Measurements from ENCODE around the gene TRPM1.
A peak's percentile ranks its signal among the peaks of the same experiment; 100 is the strongest.

The TRPM1 gene

GRCh38 chr15:31062911-31063310 is 38.6 kb downstream of the TRPM1 start:
- no peak for DNase-seq
- Mint-ChIP-seq H3K9me3 (peaks cover 0 to 2% of the 10 kb centered on the region in 2 donors), H3K27ac (no peak overlapping the region), H3K4me3 (no peak overlapping the region), H3K27me3 (no peaks in the 10 kb centered on the region), H3K4me1 (peaks cover 14% of the 10 kb centered on the region in 2 donors), H3K36me3 (no peaks in the 10 kb centered on the region)
- no peak for ATAC-seq (replicated peaks)

DNA sequence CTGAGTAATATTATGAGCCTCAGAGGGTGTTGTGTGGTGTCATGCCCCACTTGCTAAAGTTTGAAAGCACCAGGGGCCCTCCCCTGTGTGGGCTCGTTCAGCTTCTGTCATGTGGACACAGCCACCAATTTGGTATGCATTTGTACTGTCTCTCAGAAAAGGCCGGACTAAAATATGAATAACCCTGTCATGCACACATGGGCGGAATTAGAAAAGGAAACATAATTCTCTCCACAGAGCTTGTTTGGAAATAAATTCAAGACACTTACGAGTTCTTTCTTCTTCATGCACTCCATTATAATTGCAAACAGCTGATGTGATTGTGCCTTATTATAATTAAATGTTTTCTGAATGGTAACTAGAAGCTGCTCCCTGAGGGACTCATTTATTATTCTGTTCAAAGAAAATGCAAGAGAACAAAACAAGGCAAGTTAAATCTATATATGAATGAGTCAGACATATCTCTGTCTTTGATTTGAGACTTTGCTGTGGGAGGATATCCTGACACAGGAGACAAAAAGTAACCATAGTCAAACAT is 39.1 kb downstream of the TRPM1 start:
- H3K4me1 Mint-ChIP-seq = peaks cover 14% of the 10 kb centered on the region in 2 donors
- H3K4me3 Mint-ChIP-seq = no peak overlapping the region
- peak; percentile 98 to 99 for ATAC-seq (replicated peaks)
- H3K27ac Mint-ChIP-seq = no peak overlapping the region
- H3K9me3 Mint-ChIP-seq = peaks cover 0 to 3% of the 10 kb centered on the region in 2 donors
- H3K27me3 Mint-ChIP-seq = no peaks in the 10 kb centered on the region
- peaks cover 0 to 1% of the 10 kb centered on the region in 2 donors for H3K36me3 Mint-ChIP-seq
- DNase-seq = peak; percentile 34

DNA sequence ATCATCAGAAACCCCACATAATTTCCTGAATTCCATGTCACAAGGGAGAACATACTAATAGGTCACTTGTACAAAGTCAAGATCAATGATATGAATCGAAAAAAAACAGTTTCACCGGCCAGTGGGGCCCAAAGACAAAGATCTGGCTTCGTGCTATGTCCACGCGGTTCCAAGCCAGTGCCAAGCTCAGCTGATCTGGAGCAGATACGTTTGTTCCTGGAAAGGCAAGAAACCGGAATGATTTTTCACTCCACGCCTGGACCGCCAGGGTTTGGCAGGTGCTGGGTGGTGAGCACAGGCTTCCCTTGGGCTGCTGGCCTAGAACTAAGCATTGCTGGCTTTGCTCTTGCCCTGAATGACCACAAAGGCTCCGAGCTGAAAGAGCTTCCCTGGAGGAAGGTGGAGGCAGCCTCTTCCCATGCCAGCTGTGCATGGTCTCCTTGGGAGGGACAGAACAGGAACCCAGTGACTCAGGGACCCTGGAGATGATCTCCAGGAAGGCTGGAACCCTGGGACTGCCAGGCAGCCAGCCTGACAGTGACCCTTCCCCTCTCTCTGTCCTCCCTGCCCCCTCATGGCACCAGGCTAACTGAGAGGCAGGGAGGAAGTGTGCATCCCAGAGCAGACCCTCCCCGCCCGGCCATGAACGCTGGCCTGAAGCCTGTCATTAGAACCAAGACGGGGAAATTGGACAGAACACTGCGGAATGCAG is 40.9 kb downstream of the TRPM1 start:
- H3K9me3 Mint-ChIP-seq = peaks cover 5 to 8% of the 10 kb centered on the region in 2 donors
- DNase-seq = no peak
- no peak overlapping the region for H3K27ac Mint-ChIP-seq
- H3K36me3 Mint-ChIP-seq = peaks cover 1 to 5% of the 10 kb centered on the region in 2 donors
- H3K4me3 Mint-ChIP-seq = no peak overlapping the region
- no peak for ATAC-seq (replicated peaks)
- H3K27me3 Mint-ChIP-seq = no peaks in the 10 kb centered on the region
- H3K4me1 Mint-ChIP-seq = peaks cover 5 to 13% of the 10 kb centered on the region in 2 donors

DNA sequence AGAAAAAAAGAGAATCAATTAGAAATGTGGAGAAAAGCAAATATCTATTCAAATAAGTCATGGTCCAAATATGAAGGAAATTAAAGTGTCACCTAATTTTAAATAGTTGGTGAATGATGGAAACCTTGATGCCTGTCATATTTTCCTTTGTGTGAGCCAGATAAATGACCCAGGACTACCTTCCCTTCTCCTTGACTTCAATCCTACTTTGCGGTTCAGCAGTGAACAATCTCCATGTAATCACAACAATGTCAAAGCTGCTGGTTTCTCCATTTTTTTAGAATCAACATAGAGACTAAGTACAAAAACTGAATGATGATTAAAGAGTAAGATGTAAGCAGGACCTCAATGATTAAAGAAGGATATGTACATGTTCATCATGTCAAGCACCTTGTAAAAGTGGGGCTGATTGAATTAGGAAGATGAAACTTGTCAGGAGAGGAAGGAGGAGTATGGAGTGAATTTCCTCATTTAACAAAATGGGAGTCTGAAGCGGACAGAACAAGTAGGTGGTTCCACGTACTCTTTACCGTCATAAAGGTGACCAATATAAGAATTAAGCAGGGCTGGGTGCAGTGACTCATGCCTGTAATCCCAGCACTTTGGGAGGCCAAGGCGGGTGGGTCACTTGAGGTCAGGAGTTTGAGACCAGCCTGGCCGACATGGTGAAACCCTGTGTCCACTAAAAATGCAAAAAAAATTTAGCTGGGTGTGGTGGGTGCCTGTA is 43.1 kb downstream of the TRPM1 start:
- H3K9me3 Mint-ChIP-seq = peaks cover 5 to 8% of the 10 kb centered on the region in 2 donors
- no peak overlapping the region for H3K4me3 Mint-ChIP-seq
- no peak overlapping the region for H3K27ac Mint-ChIP-seq
- peaks cover 1 to 5% of the 10 kb centered on the region in 2 donors for H3K36me3 Mint-ChIP-seq
- H3K27me3 Mint-ChIP-seq = no peaks in the 10 kb centered on the region
- DNase-seq (no peak), ATAC-seq (replicated peaks) (no peak)
- peaks cover 13 to 15% of the 10 kb centered on the region in 2 donors for H3K4me1 Mint-ChIP-seq

DNA sequence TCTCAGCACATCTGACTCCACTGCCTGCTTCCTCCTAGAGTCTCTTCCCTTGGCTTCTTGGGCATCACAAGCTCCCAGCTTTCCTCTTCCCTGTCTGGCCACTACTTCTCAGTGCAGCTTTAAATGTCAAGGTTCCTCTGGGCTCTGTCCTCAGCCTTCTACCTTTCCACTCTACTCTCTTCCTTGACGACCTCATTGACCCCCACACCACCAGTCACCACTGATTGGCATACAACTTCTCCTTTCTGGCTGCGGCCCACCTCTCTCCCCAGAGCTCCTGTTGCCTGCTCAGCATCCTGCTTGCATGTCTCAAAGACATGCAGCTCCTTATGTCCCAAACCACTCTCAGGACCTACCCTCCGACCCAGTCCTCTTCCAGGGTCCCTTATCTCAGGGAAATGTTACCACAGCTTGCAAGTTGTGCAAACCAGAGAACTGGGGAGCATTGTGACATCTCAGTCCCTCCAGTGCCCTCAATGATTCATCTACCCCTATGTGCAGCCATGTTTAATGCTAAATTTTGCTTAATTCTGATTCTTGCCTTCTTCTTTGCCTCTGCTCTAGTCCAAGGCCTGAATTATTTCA is 49.9 kb downstream of the TRPM1 start:
- ATAC-seq (replicated peaks) = peak; percentile 22 to 47

DNA sequence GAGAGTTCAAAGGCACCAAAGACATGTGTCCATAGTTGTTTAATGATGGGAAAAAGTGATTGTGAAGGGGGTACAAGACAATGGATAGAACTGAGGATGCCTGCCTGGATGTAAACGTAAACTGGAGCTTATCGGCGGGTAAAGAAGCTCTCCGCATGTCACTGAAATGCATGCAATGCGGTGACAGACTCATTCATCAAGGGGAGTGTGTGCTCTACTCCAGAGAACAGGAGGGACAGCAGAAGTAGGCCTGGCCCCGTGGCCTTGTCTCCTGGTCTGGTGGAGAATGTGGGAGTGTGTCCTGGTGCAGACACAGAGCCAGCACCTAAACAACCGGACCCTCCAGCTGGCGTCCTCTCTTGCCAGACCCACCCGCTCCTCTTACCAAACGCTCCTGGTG is 50.6 kb downstream of the TRPM1 start:
- H3K4me3 Mint-ChIP-seq = no peak overlapping the region
- H3K9me3 Mint-ChIP-seq = no peaks in the 10 kb centered on the region
- peaks cover 36 to 43% of the 10 kb centered on the region in 2 donors for H3K4me1 Mint-ChIP-seq
- DNase-seq = no peak
- peaks cover 0 to 3% of the 10 kb centered on the region in 2 donors for H3K36me3 Mint-ChIP-seq
- no peaks in the 10 kb centered on the region for H3K27me3 Mint-ChIP-seq
- no peak overlapping the region for H3K27ac Mint-ChIP-seq
- ATAC-seq (replicated peaks) = no peak

More for the DNA sequence above, 49.9 kb downstream of the TRPM1 start:
- Mint-ChIP-seq H3K9me3 (no peaks in the 10 kb centered on the region), H3K27ac (peak overlapping the region; percentile 21), H3K4me3 (no peak overlapping the region), H3K36me3 (peaks cover 0 to 3% of the 10 kb centered on the region in 2 donors), H3K4me1 (peaks cover 33 to 43% of the 10 kb centered on the region in 2 donors), H3K27me3 (no peaks in the 10 kb centered on the region)
- no peak for DNase-seq

DNA sequence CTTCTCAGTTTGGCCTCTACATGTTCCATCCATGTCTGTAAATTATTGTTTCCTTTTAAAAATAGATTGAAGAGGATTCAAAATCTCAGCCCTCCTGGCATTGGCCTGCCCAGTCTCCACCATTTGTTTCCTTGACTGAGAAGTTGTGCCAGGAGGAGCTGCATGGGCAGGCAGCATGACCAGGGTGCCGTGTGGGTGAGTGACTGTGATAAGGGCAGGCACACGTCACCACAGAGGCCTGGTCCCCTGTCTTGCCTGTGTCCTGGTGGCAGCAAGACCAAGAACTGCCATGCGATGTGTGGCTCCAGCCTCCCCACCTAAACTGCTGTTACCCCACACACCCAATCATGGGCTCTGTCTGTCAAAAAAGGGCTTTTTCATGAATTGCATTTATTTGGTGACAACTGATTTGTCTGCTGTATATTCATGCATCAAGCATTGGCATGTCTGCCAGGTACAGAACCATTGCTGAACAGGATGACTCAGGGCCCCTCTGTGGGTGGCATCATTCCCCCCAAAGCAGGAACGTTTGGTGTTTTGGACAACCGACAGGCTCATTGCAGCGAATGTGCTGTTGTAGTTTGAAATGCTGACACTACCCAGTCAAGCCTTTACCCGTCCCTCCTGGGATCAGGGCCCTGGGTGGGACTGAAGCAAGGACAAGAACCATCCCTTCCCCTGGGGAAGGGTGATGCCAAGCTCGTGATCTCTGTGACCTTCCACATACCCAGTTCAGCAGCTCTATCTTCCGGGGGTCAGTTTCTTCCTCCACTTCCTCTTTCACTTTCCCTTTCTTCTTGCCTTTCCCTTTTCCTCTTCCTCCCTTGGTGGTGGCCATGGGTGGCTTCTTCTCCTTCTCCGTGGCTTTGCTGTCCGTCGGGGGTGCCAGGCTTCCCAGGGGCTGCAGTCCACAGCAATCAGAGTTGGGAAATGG is 51.6 kb downstream of the TRPM1 start:
- DNase-seq (peak; percentile 30), ATAC-seq (replicated peaks) (peak; percentile 79 to 83)
- H3K9me3 Mint-ChIP-seq = no peaks in the 10 kb centered on the region
- no peaks in the 10 kb centered on the region for H3K27me3 Mint-ChIP-seq
- H3K4me3 Mint-ChIP-seq = peak overlapping the region; percentile 48 to 57
- H3K4me1 Mint-ChIP-seq = peaks cover 36 to 43% of the 10 kb centered on the region in 2 donors
- H3K27ac Mint-ChIP-seq = peak overlapping the region; percentile 87
- peaks cover 0 to 3% of the 10 kb centered on the region in 2 donors for H3K36me3 Mint-ChIP-seq

GRCh38 chr15:31049111-31049510 is 52.4 kb downstream of the TRPM1 start:
- peaks cover 0 to 3% of the 10 kb centered on the region in 2 donors for H3K36me3 Mint-ChIP-seq
- peaks cover 38 to 42% of the 10 kb centered on the region in 2 donors for H3K4me1 Mint-ChIP-seq
- DNase-seq (no peak), ATAC-seq (replicated peaks) (peak; percentile 33 to 62)
- H3K9me3 Mint-ChIP-seq = no peaks in the 10 kb centered on the region
- H3K4me3 Mint-ChIP-seq = peak overlapping the region; percentile 11 to 48
- no peaks in the 10 kb centered on the region for H3K27me3 Mint-ChIP-seq
- peak overlapping the region; percentile 87 for H3K27ac Mint-ChIP-seq

- ATAC-seq (replicated peaks) (no peak), DNase-seq (no peak)
- Mint-ChIP-seq H3K36me3 (peaks cover 0 to 3% of the 10 kb centered on the region in 2 donors), H3K4me1 (peaks cover 34 to 37% of the 10 kb centered on the region in 2 donors), H3K9me3 (no peaks in the 10 kb centered on the region), H3K4me3 (no peak overlapping the region), H3K27ac (peak overlapping the region; percentile 62), H3K27me3 (no peaks in the 10 kb centered on the region)
These were observed 54.1 kb downstream of the TRPM1 start for GRCh38 chr15:31047437-31047836.

- Mint-ChIP-seq H3K36me3 (peaks cover 0 to 3% of the 10 kb centered on the region in 2 donors), H3K4me3 (no peak overlapping the region), H3K9me3 (no peaks in the 10 kb centered on the region), H3K27me3 (no peaks in the 10 kb centered on the region), H3K27ac (no peak overlapping the region), H3K4me1 (peaks cover 38% of the 10 kb centered on the region in 2 donors)
- no peak for ATAC-seq (replicated peaks)
- DNase-seq = no peak
These were observed 54.7 kb downstream of the TRPM1 start for GRCh38 chr15:31046759-31047359.

DNA sequence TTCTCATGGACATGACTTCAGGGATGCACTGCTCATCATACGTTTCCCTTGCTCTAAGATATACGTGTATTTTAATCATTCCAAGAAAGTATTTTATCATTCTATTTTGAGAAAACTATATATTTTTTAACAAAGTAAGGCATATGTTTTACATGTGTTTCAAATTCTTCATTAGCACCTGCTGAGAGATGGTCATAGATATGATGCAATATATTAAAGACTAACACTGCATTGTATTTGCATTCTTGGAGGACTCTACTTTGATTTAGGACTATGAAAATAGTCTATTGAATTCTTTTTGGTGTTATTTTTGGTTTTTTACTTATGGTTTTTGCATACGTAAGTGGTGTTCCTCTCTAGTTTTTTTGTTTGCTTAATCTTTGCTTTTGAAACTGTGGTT is 55.9 kb downstream of the TRPM1 start:
- no peaks in the 10 kb centered on the region for H3K27me3 Mint-ChIP-seq
- H3K36me3 Mint-ChIP-seq = peaks cover 0 to 3% of the 10 kb centered on the region in 2 donors
- H3K4me3 Mint-ChIP-seq = no peak overlapping the region
- DNase-seq (no peak), ATAC-seq (replicated peaks) (no peak)
- no peak overlapping the region for H3K27ac Mint-ChIP-seq
- no peaks in the 10 kb centered on the region for H3K9me3 Mint-ChIP-seq
- peaks cover 27% of the 10 kb centered on the region in 2 donors for H3K4me1 Mint-ChIP-seq

GRCh38 chr15:31042751-31043150 is 58.8 kb downstream of the TRPM1 start:
- no peaks in the 10 kb centered on the region for H3K36me3 Mint-ChIP-seq
- ATAC-seq (replicated peaks) (no peak), DNase-seq (no peak)
- peaks cover 11 to 17% of the 10 kb centered on the region in 2 donors for H3K4me1 Mint-ChIP-seq
- H3K27me3 Mint-ChIP-seq = no peaks in the 10 kb centered on the region
- no peak overlapping the region for H3K4me3 Mint-ChIP-seq
- H3K9me3 Mint-ChIP-seq = no peaks in the 10 kb centered on the region
- no peak overlapping the region for H3K27ac Mint-ChIP-seq

- Mint-ChIP-seq H3K27me3 (no peaks in the 10 kb centered on the region), H3K4me3 (no peak overlapping the region), H3K9me3 (no peaks in the 10 kb centered on the region), H3K4me1 (peaks cover 11 to 17% of the 10 kb centered on the region in 2 donors), H3K27ac (no peak overlapping the region), H3K36me3 (no peaks in the 10 kb centered on the region)
- no peak for DNase-seq
- no peak for ATAC-seq (replicated peaks)
These were observed 59.9 kb downstream of the TRPM1 start for GRCh38 chr15:31041610-31042009.

Data from stimulated activated naive B cell treated with anti-CD40 and anti-IgM and Interleukin-4, amounts not matched to agents 10 μg/mL and 1 μg/mL and 100 μg/mL, for 72 hours (primary cell).